ENCODE results near the gene E2F3. TPM values are rescaled to one million over a fixed set of nuclear protein-coding genes. Genes with fewer than 3 reads are reported as not detected.

Gene E2F3
- polyA plus RNA-seq, 3 donors: 7.5 to 14.6 (median 8.9) TPM

DNA sequence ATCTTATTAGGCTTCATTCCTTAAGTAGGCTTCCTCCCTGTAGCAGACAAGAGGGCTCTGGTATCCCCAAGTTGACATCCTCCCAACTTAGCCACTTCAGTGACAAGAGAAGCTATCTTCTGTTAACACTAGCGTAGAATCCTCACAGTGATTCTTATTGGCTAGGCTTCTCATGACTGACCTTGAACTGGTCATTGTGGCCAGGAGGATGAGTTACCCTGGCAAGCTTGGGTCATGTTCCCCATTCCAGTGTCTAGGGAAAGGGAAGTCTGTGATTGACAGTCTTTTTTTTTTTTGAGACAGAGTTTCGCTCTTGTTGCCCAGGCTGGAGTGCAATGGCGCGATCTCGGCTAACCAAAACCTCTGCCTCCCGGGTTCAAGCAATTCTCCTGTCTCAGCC is 139.7 kb downstream of the E2F3 start:
- H3K27me3 ChIP-seq (ENCODE audit: control insufficient read depth in 2 of 2, insufficient read depth in 2 of 2, low read length in 2 of 2): no peaks in the 10 kb centered on the region
- H3K9me3 ChIP-seq (replicated peaks in 1 of 2; ENCODE audit: control insufficient read depth in 1 of 2, insufficient read depth in 1 of 2, low read length in 2 of 2): no peaks in the 10 kb centered on the region
- Mint-ChIP-seq H3K4me1 (peaks cover 2% of the 10 kb centered on the region), H3K36me3 (peaks cover 50 to 56% of the 10 kb centered on the region in 2 donors), H3K9me3 (no peaks in the 10 kb centered on the region), H3K27ac (peak overlapping the region in 2 of 7 donors; percentile 41 to 54), H3K4me3 (no peak overlapping the region), H3K27me3 (ENCODE audit: low read depth in 3 of 3) (peaks cover 0 to 2% (median 0%) of the 10 kb centered on the region in 3 donors)
- DNase-seq: no peak
- H3K36me3 ChIP-seq (replicated peaks in 1 of 2; ENCODE audit: control insufficient read depth in 1 of 2, insufficient read depth in 2 of 2, low read length in 2 of 2): peaks cover 16 to 70% of the 10 kb centered on the region in 2 donors
- intact Hi-C loops (cut with micrococcal nuclease): no loop called here
- no peak overlapping the region for H2AFZ ChIP-seq (ENCODE audit: insufficient read depth, low read depth, low read length, poor library complexity, severe bottlenecking)
- WGBS (ENCODE audit: insufficient coverage): 83% methylated on average over 6 of the region's 6 CpGs
- no peak overlapping the region for H3K27ac ChIP-seq (ENCODE audit: low read depth in 1 of 2, low read length in 2 of 2)
- peaks cover 60% of the 10 kb centered on the region for H3K79me2 ChIP-seq (ENCODE audit: insufficient read depth, low read length)
- no peak overlapping the region for H3K9ac ChIP-seq (ENCODE audit: insufficient read depth, low read length, poor library complexity, severe bottlenecking)
- no peak overlapping the region for H3K4me2 ChIP-seq (replicated peaks; ENCODE audit: extremely low read depth, low read length, poor library complexity, severe bottlenecking)
- H3K4me1 ChIP-seq (ENCODE audit: control insufficient read depth in 1 of 2, insufficient read depth in 2 of 2, low read length in 2 of 2): no peaks in the 10 kb centered on the region
- TF ChIP-seq, protein P1, sequence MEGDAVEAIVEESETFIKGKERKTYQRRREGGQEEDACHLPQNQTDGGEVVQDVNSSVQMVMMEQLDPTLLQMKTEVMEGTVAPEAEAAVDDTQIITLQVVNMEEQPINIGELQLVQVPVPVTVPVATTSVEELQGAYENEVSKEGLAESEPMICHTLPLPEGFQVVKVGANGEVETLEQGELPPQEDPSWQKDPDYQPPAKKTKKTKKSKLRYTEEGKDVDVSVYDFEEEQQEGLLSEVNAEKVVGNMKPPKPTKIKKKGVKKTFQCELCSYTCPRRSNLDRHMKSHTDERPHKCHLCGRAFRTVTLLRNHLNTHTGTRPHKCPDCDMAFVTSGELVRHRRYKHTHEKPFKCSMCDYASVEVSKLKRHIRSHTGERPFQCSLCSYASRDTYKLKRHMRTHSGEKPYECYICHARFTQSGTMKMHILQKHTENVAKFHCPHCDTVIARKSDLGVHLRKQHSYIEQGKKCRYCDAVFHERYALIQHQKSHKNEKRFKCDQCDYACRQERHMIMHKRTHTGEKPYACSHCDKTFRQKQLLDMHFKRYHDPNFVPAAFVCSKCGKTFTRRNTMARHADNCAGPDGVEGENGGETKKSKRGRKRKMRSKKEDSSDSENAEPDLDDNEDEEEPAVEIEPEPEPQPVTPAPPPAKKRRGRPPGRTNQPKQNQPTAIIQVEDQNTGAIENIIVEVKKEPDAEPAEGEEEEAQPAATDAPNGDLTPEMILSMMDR (IDR thresholded peaks at IDR 0.05): no peak
- H4K20me1 ChIP-seq (ENCODE audit: insufficient read depth, low read length): no peaks in the 10 kb centered on the region
- H3K4me3 ChIP-seq (replicated peaks in 1 of 3; ENCODE audit: low read depth in 2 of 3, low read length in 3 of 3): no peak overlapping the region

- no peak overlapping the region for H2AFZ ChIP-seq (ENCODE audit: insufficient read depth, low read depth, low read length, poor library complexity, severe bottlenecking)
- peaks cover 45% of the 10 kb centered on the region for H3K79me2 ChIP-seq (ENCODE audit: insufficient read depth, low read length)
- H3K36me3 Mint-ChIP-seq: peaks cover 47 to 61% of the 10 kb centered on the region in 2 donors
- H4K20me1 ChIP-seq (ENCODE audit: insufficient read depth, low read length): no peaks in the 10 kb centered on the region
- no peak overlapping the region for H3K4me3 Mint-ChIP-seq
- TF ChIP-seq, protein P1 (IDR thresholded peaks at IDR 0.05): no peak
- intact Hi-C loops (cut with micrococcal nuclease): no loop called here
- H3K4me1 ChIP-seq (ENCODE audit: control insufficient read depth in 1 of 2, insufficient read depth in 2 of 2, low read length in 2 of 2): no peaks in the 10 kb centered on the region
- H3K9me3 Mint-ChIP-seq: no peaks in the 10 kb centered on the region
- H3K4me2 ChIP-seq (replicated peaks; ENCODE audit: extremely low read depth, low read length, poor library complexity, severe bottlenecking): no peak overlapping the region
- no peak overlapping the region for H3K27ac ChIP-seq (ENCODE audit: low read depth in 1 of 2, low read length in 2 of 2)
- H3K36me3 ChIP-seq (replicated peaks in 1 of 2; ENCODE audit: control insufficient read depth in 1 of 2, insufficient read depth in 2 of 2, low read length in 2 of 2): peaks cover 25 to 75% of the 10 kb centered on the region in 2 donors
- no peak for DNase-seq
- peaks cover 0 to 2% (median 0%) of the 10 kb centered on the region in 3 donors for H3K27me3 Mint-ChIP-seq (ENCODE audit: low read depth in 3 of 3)
- H3K4me1 Mint-ChIP-seq: peaks cover 2% of the 10 kb centered on the region
- H3K9me3 ChIP-seq (replicated peaks in 1 of 2; ENCODE audit: control insufficient read depth in 1 of 2, insufficient read depth in 1 of 2, low read length in 2 of 2): no peaks in the 10 kb centered on the region
- no peak overlapping the region for H3K4me3 ChIP-seq (replicated peaks in 1 of 3; ENCODE audit: low read depth in 2 of 3, low read length in 3 of 3)
- H3K27me3 ChIP-seq (ENCODE audit: control insufficient read depth in 2 of 2, insufficient read depth in 2 of 2, low read length in 2 of 2): no peaks in the 10 kb centered on the region
- no CpG with 5 or more reads among the region's 2 CpGs for WGBS (ENCODE audit: insufficient coverage)
- no peak overlapping the region for H3K27ac Mint-ChIP-seq
- no peak overlapping the region for H3K9ac ChIP-seq (ENCODE audit: insufficient read depth, low read length, poor library complexity, severe bottlenecking)
Measured at GRCh38 chr6:20542927-20543602, 141.4 kb downstream of the E2F3 start.

Small RNAs within 50 kb of the gene (small RNA-seq; reads per million reads assigned to genes)
- gene RF00019 (ENCODE audit: insufficient read length, low read depth): not detected
- not detected for gene RNU6-141P (ENCODE audit: insufficient read length, low read depth)

Other genes starting within 250 kb of the E2F3 start
- 10 to 100 TPM in 1 of 3 donors, 1 to 10 TPM in 2; 6.8 to 59.1 (median 8.1) TPM for gene MBOAT1, start 189.4 kb upstream of the E2F3 start, polyA plus RNA-seq
- 10 to 100 TPM in 1 of 3 donors, 1 to 10 TPM in 2; 3.2 to 12.4 (median 8.3) TPM for gene CDKAL1, start 132.6 kb downstream of the E2F3 start, polyA plus RNA-seq

Data from CD14-positive monocyte (primary cell).